Mesenchymal stem cell (in vitro differentiated cells and primary cell): ENCODE results near the gene CAMK1D.
A peak's percentile ranks its signal among the peaks of the same experiment; 100 is the strongest.

Experiments used
- DNase-seq: peaks from one replicate; pipeline ENCODE4 v3.0.0-alpha.2; 2013
- H2AFZ ChIP-seq: one replicate; pipeline ENCODE4 v1.6.1; 2013; ENCODE audit warnings: low read depth, mild to moderate bottlenecking, control low read depth, inconsistent platforms, low read length, moderate library complexity
- H2AK5ac ChIP-seq: 2 replicates; pipeline ENCODE4 v1.6.1; 2013; ENCODE audit warnings: low read length, moderate library complexity, mild to moderate bottlenecking, inconsistent platforms; ENCODE audit not compliant: severe bottlenecking
- H2BK120ac ChIP-seq: one replicate; pipeline ENCODE4 v1.6.1; 2013; ENCODE audit warnings: low read depth, mild to moderate bottlenecking, inconsistent platforms, low read length, moderate library complexity
- H2BK12ac ChIP-seq, 2 experiments: one replicate each; pipeline ENCODE4 v1.6.1; 2013; ENCODE audit warnings: inconsistent platforms in 2 of 2, low read length in 2 of 2, mild to moderate bottlenecking in 2 of 2, moderate library complexity in 2 of 2, control low read depth in 1 of 2
- H2BK15ac ChIP-seq: one replicate; pipeline ENCODE4 v1.6.1; 2013; ENCODE audit warnings: mild to moderate bottlenecking, low read depth, inconsistent platforms; ENCODE audit not compliant: poor library complexity, severe bottlenecking
- H2BK5ac ChIP-seq: 2 replicates; pipeline ENCODE4 v1.6.1; 2013; ENCODE audit warnings: low read depth, mild to moderate bottlenecking, low read length, control low read depth, inconsistent platforms; ENCODE audit not compliant: poor library complexity, severe bottlenecking
- H3K14ac ChIP-seq, 2 experiments: one replicate each; pipeline ENCODE4 v1.6.1; 2013; ENCODE audit warnings: inconsistent platforms in 2 of 2, low read length in 2 of 2, control low read depth in 1 of 2, mild to moderate bottlenecking in 1 of 2, moderate library complexity in 1 of 2
- H3K18ac ChIP-seq, 2 experiments: one replicate each; pipeline ENCODE4 v1.6.1; 2013; ENCODE audit warnings: inconsistent platforms in 2 of 2, low read length in 2 of 2, control low read depth in 1 of 2, low read depth in 1 of 2, mild to moderate bottlenecking in 1 of 2
- H3K23ac ChIP-seq, 2 experiments: one replicate each; pipeline ENCODE4 v1.6.1; 2013; ENCODE audit warnings: inconsistent platforms in 2 of 2, low read length in 2 of 2, mild to moderate bottlenecking in 2 of 2, moderate library complexity in 2 of 2, control low read depth in 1 of 2
- H3K27ac ChIP-seq: 2 replicates; pipeline ENCODE4 v1.5.1; 2013; ENCODE audit warnings: mild to moderate bottlenecking, moderate library complexity, low read length, control low read depth, inconsistent platforms; ENCODE audit not compliant: poor library complexity, severe bottlenecking
- H3K27me3 ChIP-seq, 2 experiments: 2 replicates each; pipeline versions ENCODE4 v1.6.1 to v1.7.0; 2013; ENCODE audit warnings: low read length in 2 of 2, mild to moderate bottlenecking in 2 of 2, moderate library complexity in 2 of 2, control low read depth in 1 of 2, inconsistent platforms in 1 of 2; ENCODE audit not compliant: control insufficient read depth in 1 of 2, insufficient read depth in 1 of 2
- H3K36me3 ChIP-seq, 2 experiments: 2 replicates each; pipeline versions ENCODE4 v1.6.1 to v1.7.0; 2013; ENCODE audit warnings: low read length in 2 of 2, control low read depth in 1 of 2, inconsistent platforms in 1 of 2, low read depth in 1 of 2, mild to moderate bottlenecking in 1 of 2; ENCODE audit not compliant: insufficient read depth in 2 of 2, control insufficient read depth in 1 of 2
- H3K4ac ChIP-seq, 2 experiments: one replicate each; pipeline ENCODE4 v1.6.1; 2013; ENCODE audit warnings: inconsistent platforms in 2 of 2, low read length in 2 of 2, mild to moderate bottlenecking in 2 of 2, moderate library complexity in 2 of 2, control low read depth in 1 of 2, low read depth in 1 of 2
- H3K4me1 ChIP-seq: 2 replicates; pipeline ENCODE4 v1.6.1; 2013; ENCODE audit warnings: low read depth, low read length, control low read depth; ENCODE audit not compliant: control insufficient read depth, insufficient read depth
- H3K4me2 ChIP-seq: 2 replicates; pipeline ENCODE4 v1.6.1; 2013; ENCODE audit warnings: low read length, mild to moderate bottlenecking, inconsistent platforms; ENCODE audit not compliant: poor library complexity, severe bottlenecking
- H3K4me3 ChIP-seq, 2 experiments: 2 replicates each; pipeline versions ENCODE4 v1.5.1 to v1.7.0; 2013; ENCODE audit warnings: low read length in 2 of 2, mild to moderate bottlenecking in 2 of 2, control low read depth in 1 of 2, low read depth in 1 of 2; ENCODE audit not compliant: insufficient read depth in 1 of 2
- H3K79me1 ChIP-seq: replicated peaks from 2 replicates; pipeline ENCODE4 v1.6.1; 2013; ENCODE audit warnings: mild to moderate bottlenecking, control low read depth, low read length, inconsistent platforms; ENCODE audit not compliant: poor library complexity, severe bottlenecking
- H3K9ac ChIP-seq: 2 replicates; pipeline ENCODE4 v1.7.0; 2013; ENCODE audit warnings: mild to moderate bottlenecking, low read length, moderate library complexity
- H3K9me3 ChIP-seq: 2 replicates; pipeline ENCODE4 v1.7.0; 2013; ENCODE audit warnings: mild to moderate bottlenecking, low read length; ENCODE audit not compliant: control insufficient read depth
- H4K8ac ChIP-seq: one replicate; pipeline ENCODE4 v1.6.1; 2013; ENCODE audit warnings: inconsistent platforms, mild to moderate bottlenecking, low read length, moderate library complexity
- H4K91ac ChIP-seq: one replicate; pipeline ENCODE4 v1.6.1; 2013; ENCODE audit warnings: mild to moderate bottlenecking, low read length, inconsistent platforms
- WGBS: methylation state at CpG from one replicate; pipeline ENCODE4 v1.1.7; 2013; ENCODE audit warnings: mixed read lengths; 5-methylcytosine and 5-hydroxymethylcytosine counted together

CAMK1D gene

DNA sequence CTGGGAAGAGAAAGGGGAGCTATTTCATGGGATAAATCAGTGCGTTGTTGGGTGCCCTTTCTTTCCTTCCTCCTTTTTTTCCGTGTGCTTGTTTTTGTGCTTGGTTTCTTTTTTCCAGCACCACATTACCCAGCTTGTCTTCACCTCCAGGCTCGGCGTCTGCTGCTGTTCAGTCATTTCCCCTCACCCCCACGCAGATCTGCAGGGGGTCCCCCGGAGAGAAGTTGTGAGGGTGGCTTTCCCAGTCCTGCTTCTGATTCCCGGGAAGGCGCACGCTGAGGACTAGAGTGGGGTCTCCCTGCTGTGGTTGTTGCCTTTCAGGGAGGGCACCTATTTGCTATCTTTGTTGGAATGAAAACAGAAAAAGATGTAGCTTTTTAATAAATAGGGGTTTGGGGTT is 1.6 kb downstream of the CAMK1D start:
- no peaks in the 10 kb centered on the region for H3K36me3 ChIP-seq
- H3K14ac ChIP-seq, result no peak overlapping the region
- H3K27ac ChIP-seq, result no peak overlapping the region
- 7% methylated on average over 6 of the region's 9 CpGs for WGBS
- no peaks in the 10 kb centered on the region for H3K27me3 ChIP-seq
- peaks cover 20% of the 10 kb centered on the region for H3K4me1 ChIP-seq
- no peak overlapping the region for H4K8ac ChIP-seq
- no peak overlapping the region for H2BK12ac ChIP-seq
- no peak overlapping the region for H3K4ac ChIP-seq
- H4K91ac ChIP-seq, result no peak overlapping the region
- no peak overlapping the region for H2BK15ac ChIP-seq
- H3K9me3 ChIP-seq, result no peaks in the 10 kb centered on the region
- peak overlapping the region; percentile 89 for H3K9ac ChIP-seq
- H3K4me2 ChIP-seq, result peak overlapping the region; percentile 66
- DNase-seq, result no peak
- no peak overlapping the region for H2AK5ac ChIP-seq
- no peak overlapping the region for H3K18ac ChIP-seq
- H2BK5ac ChIP-seq, result no peak overlapping the region
- H3K4me3 ChIP-seq, result peak overlapping the region; percentile 95 to 96
- peaks cover 12% of the 10 kb centered on the region for H3K79me1 ChIP-seq
- no peak overlapping the region for H2BK120ac ChIP-seq
- H2AFZ ChIP-seq, result no peak overlapping the region
- no peak overlapping the region for H3K23ac ChIP-seq

DNA sequence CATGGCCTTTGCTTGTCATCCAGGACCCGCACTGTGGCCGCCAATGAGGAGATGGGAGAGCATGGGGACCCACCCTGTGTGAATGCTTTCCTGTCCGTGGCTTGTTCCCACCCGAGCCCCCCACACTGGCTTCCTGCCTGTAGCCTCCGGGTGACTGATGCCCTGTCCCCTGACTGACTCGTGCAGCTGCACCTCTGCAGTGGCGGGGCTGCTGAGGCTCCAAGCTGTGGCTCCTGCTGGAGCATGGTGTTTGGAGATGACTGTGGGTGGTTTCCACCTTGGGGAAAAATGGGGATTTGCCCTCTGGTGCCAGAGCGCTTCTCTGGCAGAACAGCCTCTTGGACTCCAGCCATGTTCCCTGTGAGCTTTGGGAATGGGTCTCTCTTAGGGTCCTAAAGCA is 2.1 kb downstream of the CAMK1D start:
- no peak overlapping the region for H4K91ac ChIP-seq
- H2BK15ac ChIP-seq, result no peak overlapping the region
- H3K36me3 ChIP-seq, result no peaks in the 10 kb centered on the region
- no peak overlapping the region for H2AFZ ChIP-seq
- no peaks in the 10 kb centered on the region for H3K9me3 ChIP-seq
- no peak overlapping the region for H2BK120ac ChIP-seq
- 60% methylated on average over 8 of the region's 8 CpGs for WGBS
- no peak overlapping the region for H3K4ac ChIP-seq
- no peak overlapping the region for H2AK5ac ChIP-seq
- no peak overlapping the region for H4K8ac ChIP-seq
- H2BK12ac ChIP-seq, result no peak overlapping the region
- no peak for DNase-seq
- H3K23ac ChIP-seq, result no peak overlapping the region
- no peak overlapping the region for H3K18ac ChIP-seq
- H3K27ac ChIP-seq, result no peak overlapping the region
- peaks cover 20% of the 10 kb centered on the region for H3K4me1 ChIP-seq
- H3K14ac ChIP-seq, result no peak overlapping the region
- peak overlapping the region; percentile 43 to 95 for H3K4me3 ChIP-seq
- no peaks in the 10 kb centered on the region for H3K27me3 ChIP-seq
- no peak overlapping the region for H2BK5ac ChIP-seq
- peaks cover 12% of the 10 kb centered on the region for H3K79me1 ChIP-seq
- H3K4me2 ChIP-seq, result peak overlapping the region; percentile 66
- H3K9ac ChIP-seq, result peak overlapping the region; percentile 89

GRCh38 chr10:12351889-12352288 is 2.5 kb downstream of the CAMK1D start:
- H3K9me3 ChIP-seq, result no peaks in the 10 kb centered on the region
- H3K79me1 ChIP-seq, result peaks cover 15% of the 10 kb centered on the region
- no peak overlapping the region for H3K9ac ChIP-seq
- H3K4me3 ChIP-seq, result no peak overlapping the region
- H2AFZ ChIP-seq, result no peak overlapping the region
- H2BK12ac ChIP-seq, result no peak overlapping the region
- H2BK5ac ChIP-seq, result no peak overlapping the region
- H3K36me3 ChIP-seq, result no peaks in the 10 kb centered on the region
- H3K23ac ChIP-seq, result no peak overlapping the region
- no peak overlapping the region for H3K18ac ChIP-seq
- H2BK15ac ChIP-seq, result no peak overlapping the region
- no peak for DNase-seq
- no peak overlapping the region for H2BK120ac ChIP-seq
- H3K4ac ChIP-seq, result no peak overlapping the region
- no peak overlapping the region for H2AK5ac ChIP-seq
- no peak overlapping the region for H4K91ac ChIP-seq
- H3K14ac ChIP-seq, result no peak overlapping the region
- H4K8ac ChIP-seq, result no peak overlapping the region
- H3K27ac ChIP-seq, result no peak overlapping the region
- no peaks in the 10 kb centered on the region for H3K27me3 ChIP-seq
- 100% methylated on average over 1 of the region's 2 CpGs for WGBS
- no peak overlapping the region for H3K4me2 ChIP-seq
- H3K4me1 ChIP-seq, result peaks cover 20% of the 10 kb centered on the region

GRCh38 chr10:12353399-12354242 is 4.3 kb downstream of the CAMK1D start:
- Histone ChIP-seq H3K79me1 (peaks cover 18% of the 10 kb centered on the region), H2BK12ac (no peak overlapping the region), H2AK5ac (no peak overlapping the region), H2BK15ac (no peak overlapping the region), H3K9me3 (no peaks in the 10 kb centered on the region), H2BK120ac (no peak overlapping the region), H3K4me2 (no peak overlapping the region), H3K23ac (no peak overlapping the region), H3K27ac (no peak overlapping the region), H3K4me1 (peaks cover 15% of the 10 kb centered on the region), H3K9ac (no peak overlapping the region), H3K27me3 (no peaks in the 10 kb centered on the region), H3K18ac (no peak overlapping the region), H2AFZ (no peak overlapping the region), H3K4ac (no peak overlapping the region), H4K8ac (no peak overlapping the region), H3K36me3 (no peaks in the 10 kb centered on the region), H4K91ac (no peak overlapping the region), H3K14ac (no peak overlapping the region), H2BK5ac (no peak overlapping the region), H3K4me3 (no peak overlapping the region)
- DNase-seq, result no peak
- 73% methylated on average over 6 of the region's 12 CpGs for WGBS
